ENCODE results near the gene PLEKHH3.
A peak's percentile ranks its signal among the peaks of the same experiment; 100 is the strongest.

The PLEKHH3 gene

DNA sequence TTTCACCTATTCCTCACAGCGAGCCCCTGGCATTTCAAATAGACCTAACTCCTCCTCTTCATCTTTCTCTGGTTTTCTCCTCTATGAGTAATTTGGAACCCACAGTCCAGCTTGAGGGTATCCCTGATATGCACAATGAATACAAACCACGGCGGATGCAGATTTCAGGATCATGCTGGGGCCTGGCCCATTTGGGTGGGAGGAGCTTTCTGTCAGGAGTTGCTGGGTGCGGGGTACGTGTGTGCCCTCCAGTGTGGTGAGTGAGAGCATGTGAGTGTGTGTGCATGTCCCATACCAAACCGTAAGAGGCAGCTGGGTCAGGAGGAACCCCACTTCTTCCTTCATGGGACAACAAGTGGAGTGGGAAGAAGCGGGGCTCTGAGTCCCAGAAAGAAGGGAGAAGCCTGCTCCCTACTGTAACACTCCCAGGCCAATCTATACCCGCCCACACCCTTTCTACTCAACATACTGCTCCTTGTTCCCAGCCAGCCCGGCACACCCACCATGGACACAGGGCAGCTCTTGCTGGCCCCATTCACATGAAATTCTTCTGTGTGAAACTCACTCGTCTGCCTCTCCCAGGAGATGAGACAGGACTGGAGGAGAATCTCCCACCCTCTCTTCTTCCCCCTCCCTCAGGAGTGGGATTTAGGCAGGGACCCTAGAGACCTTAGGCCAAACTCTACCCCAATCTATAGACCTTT lies 23.9 kb upstream of the PLEKHH3 start:
- DNase-seq (ENCODE audit: insufficient read length) (no peak), FAIRE-seq (no peak)
- TF ChIP-seq TAF1 (IDR thresholded peaks at IDR 0.05; ENCODE audit: borderline replicate concordance, low read depth, low read length) (no peak), POLR2A (IDR thresholded peaks at IDR 0.05; ENCODE audit: low read depth, low read length) (0 out of 2 replicates have a peak, but pooled peaks have one; percentile 8)

DNA sequence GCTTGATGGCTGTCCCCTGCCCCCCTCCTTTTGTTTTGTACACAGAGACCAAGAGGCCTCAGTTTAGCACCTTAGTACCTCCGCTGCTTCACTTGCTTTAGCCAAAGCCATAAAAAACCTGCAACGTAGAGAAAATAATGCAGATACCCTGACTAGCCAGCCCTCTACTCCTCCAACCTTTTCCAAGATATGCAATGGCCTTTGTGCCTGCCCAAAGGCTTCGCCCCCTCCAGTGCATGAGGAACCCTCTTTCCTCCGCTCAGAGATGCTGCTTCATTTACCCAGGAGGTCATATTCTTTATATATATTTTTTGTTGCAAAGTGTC lies 22.6 kb upstream of the PLEKHH3 start:
- DNase-seq (ENCODE audit: insufficient read length) (no peak), FAIRE-seq (no peak)
- TF ChIP-seq TAF1 (IDR thresholded peaks at IDR 0.05; ENCODE audit: borderline replicate concordance, low read depth, low read length), result no peak
- TF ChIP-seq POLR2AphosphoS5 (IDR thresholded peaks at IDR 0.05; ENCODE audit: low read depth, low read length), result no peak
- TF ChIP-seq POLR2A (IDR thresholded peaks at IDR 0.05; ENCODE audit: low read depth, low read length), result no peak

DNA sequence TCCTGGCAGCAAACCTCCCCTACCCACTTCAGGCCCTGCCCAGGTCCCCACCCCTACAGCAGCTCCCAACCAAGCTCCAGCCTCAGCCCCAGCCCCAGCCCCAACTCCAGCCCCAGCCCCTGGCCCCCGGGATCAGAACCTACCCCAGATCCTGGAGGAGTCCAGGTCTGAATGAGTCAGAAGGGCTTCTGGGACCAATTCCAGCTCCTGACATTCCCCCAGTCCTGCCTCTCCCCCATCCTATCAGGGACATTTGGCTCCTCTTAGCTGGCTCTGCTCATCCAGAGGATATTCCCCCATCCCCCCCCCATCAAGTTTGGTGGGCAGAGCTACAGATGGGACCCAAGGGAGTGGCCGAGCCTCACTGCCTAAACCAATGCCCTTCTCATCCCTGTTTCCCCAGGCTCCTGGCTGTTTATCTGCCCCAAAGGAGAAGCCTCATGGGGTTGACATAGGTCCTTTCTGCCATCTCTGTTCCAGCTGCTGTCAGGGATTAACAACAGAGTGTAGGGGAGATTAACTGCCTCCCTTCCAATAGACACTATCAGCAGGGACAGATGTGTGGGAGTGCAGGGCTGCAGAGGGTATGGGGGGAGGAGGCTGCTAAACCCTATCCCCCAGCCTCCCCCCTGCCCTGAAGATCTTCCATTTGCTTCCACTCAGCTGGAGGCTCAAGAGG lies 22.1 kb upstream of the PLEKHH3 start:
- DNase-seq (ENCODE audit: insufficient read length) (no peak), FAIRE-seq (no peak)
- TF ChIP-seq POLR2AphosphoS5 (IDR thresholded peaks at IDR 0.05; ENCODE audit: low read depth, low read length), result no peak
- no peak for TF ChIP-seq POLR2A (IDR thresholded peaks at IDR 0.05; ENCODE audit: low read depth, low read length)
- no peak for TF ChIP-seq TAF1 (IDR thresholded peaks at IDR 0.05; ENCODE audit: borderline replicate concordance, low read depth, low read length)

DNA sequence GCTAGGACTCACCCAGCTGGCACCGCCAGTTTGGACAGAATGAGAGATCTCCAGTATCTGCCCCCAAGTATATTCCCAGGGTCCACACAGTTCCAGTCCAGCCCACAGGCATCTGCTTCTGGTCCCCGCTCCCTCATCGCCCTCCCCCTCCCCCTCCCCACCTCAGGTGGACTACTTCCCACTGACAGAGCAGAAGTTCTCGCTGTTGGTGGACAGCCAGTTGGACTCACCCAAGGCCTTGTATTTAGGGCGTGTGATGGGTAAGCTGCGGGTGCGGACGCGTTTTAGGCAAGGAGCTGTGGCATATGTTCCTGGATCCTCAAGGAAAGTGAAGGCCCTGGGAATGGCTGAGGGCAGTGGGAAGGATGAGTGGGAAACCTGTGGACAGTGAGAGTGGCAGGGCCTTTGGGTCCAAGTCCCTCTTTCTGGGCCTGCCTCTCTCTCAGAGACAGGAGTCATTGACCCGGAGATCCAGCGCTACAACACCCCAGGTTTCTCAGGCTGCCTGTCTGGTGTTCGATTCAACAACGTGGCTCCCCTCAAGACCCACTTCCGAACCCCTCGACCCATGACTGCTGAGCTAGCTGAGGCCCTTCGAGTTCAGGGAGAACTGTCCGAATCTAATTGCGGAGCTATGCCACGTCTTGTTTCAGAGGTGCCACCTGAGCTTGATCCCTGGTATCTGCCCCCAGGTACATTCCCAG lies 20.5 kb upstream of the PLEKHH3 start:
- DNase-seq (ENCODE audit: insufficient read length) (no peak), FAIRE-seq (no peak)
- no peak for TF ChIP-seq POLR2AphosphoS5 (IDR thresholded peaks at IDR 0.05; ENCODE audit: low read depth, low read length)
- no peak for TF ChIP-seq POLR2A (IDR thresholded peaks at IDR 0.05; ENCODE audit: low read depth, low read length)
- TF ChIP-seq TAF1 (IDR thresholded peaks at IDR 0.05; ENCODE audit: borderline replicate concordance, low read depth, low read length), result no peak

DNA sequence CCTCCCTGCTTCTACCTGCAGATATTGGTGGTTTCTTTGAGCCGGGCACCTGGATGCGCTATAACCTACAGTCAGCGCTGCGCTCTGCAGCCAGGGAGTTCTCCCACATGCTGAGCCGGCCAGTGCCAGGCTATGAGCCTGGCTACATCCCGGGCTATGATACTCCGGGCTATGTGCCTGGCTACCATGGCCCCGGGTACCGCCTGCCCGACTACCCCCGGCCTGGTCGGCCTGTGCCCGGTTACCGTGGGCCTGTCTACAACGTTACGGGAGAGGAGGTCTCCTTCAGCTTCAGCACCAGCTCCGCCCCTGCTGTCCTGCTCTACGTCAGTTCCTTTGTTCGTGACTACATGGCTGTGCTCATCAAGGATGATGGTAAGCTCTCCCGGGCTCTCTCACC lies 18.7 kb upstream of the PLEKHH3 start:
- no peak for TF ChIP-seq POLR2A (IDR thresholded peaks at IDR 0.05; ENCODE audit: low read depth, low read length)
- no peak for TF ChIP-seq TAF1 (IDR thresholded peaks at IDR 0.05; ENCODE audit: borderline replicate concordance, low read depth, low read length)
- no peak for TF ChIP-seq POLR2AphosphoS5 (IDR thresholded peaks at IDR 0.05; ENCODE audit: low read depth, low read length)
- no peak for DNase-seq (ENCODE audit: insufficient read length)
- FAIRE-seq, result no peak

DNA sequence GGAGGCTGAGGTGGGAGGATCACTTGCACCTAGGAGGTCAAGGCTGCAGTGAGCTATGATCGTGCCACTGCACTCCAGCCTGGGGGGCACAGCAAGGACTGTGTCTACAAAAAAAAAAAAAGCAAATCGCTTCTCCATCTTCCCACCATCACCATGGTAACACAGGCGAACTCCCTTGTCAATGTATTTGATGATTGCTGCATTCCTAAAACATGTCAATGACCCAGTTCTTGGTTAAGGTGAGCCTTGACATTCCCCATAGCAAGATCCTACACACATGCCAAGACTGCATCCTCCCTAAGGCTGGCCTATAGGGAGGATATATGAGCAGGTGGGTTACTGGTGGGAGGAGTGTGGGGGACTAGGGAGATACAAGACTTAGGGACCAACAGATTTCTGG lies 17.7 kb upstream of the PLEKHH3 start:
- no peak for TF ChIP-seq POLR2A (IDR thresholded peaks at IDR 0.05; ENCODE audit: low read depth, low read length)
- TF ChIP-seq TAF1 (IDR thresholded peaks at IDR 0.05; ENCODE audit: borderline replicate concordance, low read depth, low read length), result no peak
- TF ChIP-seq POLR2AphosphoS5 (IDR thresholded peaks at IDR 0.05; ENCODE audit: low read depth, low read length), result no peak
- FAIRE-seq (no peak), DNase-seq (ENCODE audit: insufficient read length) (no peak)

DNA sequence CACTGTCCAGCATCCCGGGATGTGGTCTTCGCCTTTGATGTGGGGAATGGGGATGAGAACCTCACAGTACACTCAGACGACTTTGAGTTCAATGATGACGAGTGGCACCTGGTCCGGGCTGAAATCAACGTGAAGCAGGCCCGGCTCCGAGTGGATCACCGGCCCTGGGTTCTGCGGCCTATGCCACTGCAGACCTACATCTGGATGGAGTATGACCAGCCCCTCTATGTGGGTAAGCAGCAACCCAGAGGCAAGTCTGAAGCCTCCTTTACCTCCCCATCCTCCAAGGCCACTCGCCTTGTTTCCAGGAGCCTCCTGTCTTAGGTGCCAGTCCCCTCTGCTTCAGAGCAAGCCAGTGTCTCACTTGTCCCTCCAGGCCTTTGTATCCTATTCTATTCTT lies 15.7 kb upstream of the PLEKHH3 start:
- FAIRE-seq (no peak), DNase-seq (ENCODE audit: insufficient read length) (peak; percentile 16)
- TF ChIP-seq POLR2AphosphoS5 (IDR thresholded peaks at IDR 0.05; ENCODE audit: low read depth, low read length) (no peak), POLR2A (IDR thresholded peaks at IDR 0.05; ENCODE audit: low read depth, low read length) (no peak), TAF1 (IDR thresholded peaks at IDR 0.05; ENCODE audit: borderline replicate concordance, low read depth, low read length) (no peak)

DNA sequence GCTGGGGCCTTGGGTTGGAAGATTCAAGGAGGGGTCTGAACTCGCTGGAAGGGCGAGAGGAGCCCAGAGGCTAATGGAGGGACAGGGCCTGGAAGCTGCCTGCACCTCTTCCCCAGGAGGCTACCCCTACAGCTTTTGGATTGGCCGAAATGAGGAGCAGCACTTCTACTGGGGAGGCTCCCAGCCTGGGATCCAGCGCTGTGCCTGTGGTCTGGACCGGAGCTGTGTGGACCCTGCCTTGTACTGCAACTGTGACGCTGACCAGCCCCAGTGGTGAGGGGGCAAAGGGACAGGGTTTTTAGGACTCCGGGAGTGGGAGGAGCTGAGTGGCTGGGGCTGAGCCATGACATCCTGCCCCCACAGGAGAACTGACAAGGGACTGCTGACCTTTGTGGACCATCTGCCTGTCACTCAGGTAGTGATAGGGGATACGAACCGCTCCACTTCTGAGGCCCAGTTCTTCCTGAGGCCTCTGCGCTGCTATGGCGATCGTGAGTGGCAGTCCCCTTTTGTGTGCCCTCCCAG lies 14.3 kb upstream of the PLEKHH3 start:
- DNase-seq (ENCODE audit: insufficient read length), result peak; percentile 18
- TF ChIP-seq TAF1 (IDR thresholded peaks at IDR 0.05; ENCODE audit: borderline replicate concordance, low read depth, low read length) (no peak), POLR2AphosphoS5 (IDR thresholded peaks at IDR 0.05; ENCODE audit: low read depth, low read length) (no peak), POLR2A (IDR thresholded peaks at IDR 0.05; ENCODE audit: low read depth, low read length) (no peak)
- FAIRE-seq, result no peak

DNA sequence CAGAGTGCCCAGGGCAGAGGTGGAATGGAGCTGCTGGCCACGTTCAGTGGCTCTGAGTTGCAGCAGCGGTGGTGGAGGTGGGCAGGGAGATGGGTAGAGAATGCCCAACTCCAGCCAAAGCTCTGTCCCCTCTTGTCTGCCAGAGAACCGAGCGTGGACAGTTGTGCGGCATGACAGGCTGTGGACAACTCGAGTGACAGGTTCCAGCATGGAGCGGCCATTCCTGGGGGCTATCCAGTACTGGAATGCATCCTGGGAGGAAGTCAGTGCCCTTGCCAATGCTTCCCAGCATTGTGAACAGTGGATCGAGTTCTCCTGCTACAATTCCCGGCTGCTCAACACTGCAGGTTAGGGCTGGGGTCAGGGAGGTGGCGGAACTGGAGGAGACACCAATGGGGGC lies 13.8 kb upstream of the PLEKHH3 start:
- TF ChIP-seq POLR2A (IDR thresholded peaks at IDR 0.05; ENCODE audit: low read depth, low read length) (no peak), TAF1 (IDR thresholded peaks at IDR 0.05; ENCODE audit: borderline replicate concordance, low read depth, low read length) (no peak), POLR2AphosphoS5 (IDR thresholded peaks at IDR 0.05; ENCODE audit: low read depth, low read length) (no peak)
- FAIRE-seq (no peak), DNase-seq (ENCODE audit: insufficient read length) (peak; percentile 8)

DNA sequence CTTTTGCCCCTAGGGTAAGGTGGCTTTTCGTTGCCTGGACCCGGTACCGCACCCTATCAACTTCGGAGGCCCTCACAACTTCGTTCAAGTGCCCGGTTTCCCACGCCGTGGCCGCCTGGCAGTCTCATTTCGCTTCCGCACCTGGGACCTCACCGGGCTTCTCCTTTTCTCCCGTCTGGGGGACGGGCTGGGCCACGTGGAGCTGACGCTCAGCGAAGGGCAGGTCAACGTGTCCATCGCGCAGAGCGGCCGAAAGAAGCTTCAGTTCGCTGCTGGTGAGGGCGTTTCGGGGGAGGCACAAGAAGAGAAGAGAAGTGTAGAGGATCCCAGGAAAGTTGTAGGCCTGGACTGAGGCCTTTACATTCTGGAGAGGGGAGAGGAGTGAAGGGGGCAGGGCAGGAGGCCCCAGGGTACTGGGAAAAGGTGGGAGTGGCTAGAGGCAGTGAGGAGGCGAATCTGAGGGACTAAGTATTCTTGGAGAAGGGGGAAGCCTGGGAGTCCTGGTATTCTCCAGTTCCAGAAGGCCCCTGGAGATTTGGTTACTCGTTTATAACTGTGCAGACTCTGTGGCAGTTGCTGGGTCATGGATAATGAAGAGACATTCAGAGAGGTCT lies 11.0 kb upstream of the PLEKHH3 start:
- FAIRE-seq (no peak), DNase-seq (ENCODE audit: insufficient read length) (no peak)
- no peak for TF ChIP-seq TAF1 (IDR thresholded peaks at IDR 0.05; ENCODE audit: borderline replicate concordance, low read depth, low read length)
- no peak for TF ChIP-seq POLR2AphosphoS5 (IDR thresholded peaks at IDR 0.05; ENCODE audit: low read depth, low read length)
- no peak for TF ChIP-seq POLR2A (IDR thresholded peaks at IDR 0.05; ENCODE audit: low read depth, low read length)

DNA sequence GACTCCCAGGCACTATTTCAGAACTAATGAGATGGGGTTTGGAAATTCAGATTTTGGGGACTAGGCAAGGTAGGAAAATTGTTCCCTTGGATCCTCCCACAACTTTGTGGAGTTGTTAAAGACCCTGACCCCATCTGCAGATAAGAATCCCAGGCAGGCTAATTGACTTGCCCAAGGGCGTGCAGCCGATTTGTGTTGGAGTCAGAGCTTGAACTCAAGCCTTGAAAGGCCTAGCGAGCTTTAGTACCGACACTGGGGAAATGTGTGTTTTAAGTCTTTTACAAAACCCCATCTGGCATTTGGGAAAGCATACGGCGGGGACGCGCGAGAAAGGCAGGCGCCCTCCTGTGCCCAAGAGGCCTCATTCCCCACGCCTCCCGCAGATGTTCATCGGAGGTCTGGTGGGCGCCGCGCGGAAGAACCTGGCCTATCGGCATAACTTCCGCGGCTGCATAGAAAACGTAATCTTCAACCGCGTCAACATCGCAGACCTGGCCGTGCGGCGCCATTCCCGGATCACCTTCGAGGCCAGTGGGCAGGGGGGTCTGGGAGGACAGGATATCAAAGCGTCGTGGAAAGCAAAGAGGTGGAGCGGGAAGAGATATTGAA lies 9.8 kb upstream of the PLEKHH3 start:
- no peak for FAIRE-seq
- TF ChIP-seq POLR2AphosphoS5 (IDR thresholded peaks at IDR 0.05; ENCODE audit: low read depth, low read length) (no peak), TAF1 (IDR thresholded peaks at IDR 0.05; ENCODE audit: borderline replicate concordance, low read depth, low read length) (no peak), POLR2A (IDR thresholded peaks at IDR 0.05; ENCODE audit: low read depth, low read length) (no peak)
- DNase-seq (ENCODE audit: insufficient read length), result no peak
